A549 (cell line): ENCODE measurements around the gene CXXC1.

ENCODE experiments used
- CHD4 ChIP-seq: fragments of 200-600 bp; sonication (generic); IDR thresholded peaks from 2 replicates; pipeline ENCODE4 v1.6.1; 2016; ENCODE audit warnings: antibody characterized with exemption, mild to moderate bottlenecking, borderline replicate concordance
- CTCF ChIP-seq: fragments of >200 bp; sonication (Bioruptor Twin); formaldehyde crosslinking; IDR thresholded peaks from 3 replicates; pipeline ENCODE4 v1.5.1; 2016
- FOSB ChIP-seq: fragments of 250-450 bp; sonication (Bioruptor Pico); IDR thresholded peaks from 2 replicates; pipeline ENCODE4 v1.5.0; 2020; ENCODE audit warnings: mild to moderate bottlenecking, moderate library complexity
- KDM1A ChIP-seq: fragments of 200-600 bp; sonication (generic); IDR thresholded peaks from 2 replicates; pipeline ENCODE4 v1.6.1; 2016; ENCODE audit warnings: low read depth, mild to moderate bottlenecking
- KDM5A ChIP-seq: fragments of 200-600 bp; sonication (generic); IDR thresholded peaks from 2 replicates; pipeline ENCODE4 v1.6.1; 2016; ENCODE audit warnings: antibody characterized with exemption, mild to moderate bottlenecking
- MAX ChIP-seq: IDR thresholded peaks from 2 replicates; pipeline ENCODE4 v1.6.1; 2012
- NFE2L2 ChIP-seq: fragments of 150-350 bp; conservative IDR thresholded peaks from 2 replicates; pipeline ENCODE4 v1.6.1; 2014; ENCODE audit warnings: low read length
- PHF8 ChIP-seq: fragments of 200-600 bp; sonication (generic); IDR thresholded peaks from 2 replicates; pipeline ENCODE4 v1.6.1; 2016; ENCODE audit warnings: low read depth, mild to moderate bottlenecking, antibody characterized with exemption, moderate library complexity, borderline replicate concordance
- ZFP36 ChIP-seq: fragments of 450-650 bp; IDR thresholded peaks from 2 replicates; pipeline ENCODE4 v1.6.1; 2014; ENCODE audit warnings: borderline replicate concordance; ENCODE audit not compliant: partially characterized antibody

GRCh38 chr18:50247561-50247960, 39.9 kb downstream of the CXXC1 start:
- no peak for TF ChIP-seq CHD4
- no peak for TF ChIP-seq ZFP36
- no peak for TF ChIP-seq CTCF
- TF ChIP-seq KDM5A = no peak
- no peak for TF ChIP-seq MAX
- no peak for TF ChIP-seq FOSB
- no peak for TF ChIP-seq NFE2L2
- TF ChIP-seq PHF8 = no peak
- TF ChIP-seq KDM1A = no peak
